ENCODE results near the gene HDAC8. TPM values are rescaled to one million over a fixed set of nuclear protein-coding genes. Genes with fewer than 3 reads are reported as not detected.

Gene HDAC8
- total RNA-seq, 4 donors from 2014 or later = 19.2 to 23.3 (median 22.0) TPM

- no peak for TF ChIP-seq POLR2AphosphoS5 (IDR thresholded peaks at IDR 0.05)
- no peaks in the 10 kb centered on the region for H3K27me3 ChIP-seq
- no peaks in the 10 kb centered on the region for H3K36me3 ChIP-seq
- no peak overlapping the region for H3K27ac ChIP-seq (replicated peaks in 1 of 4)
- no peaks in the 10 kb centered on the region for H3K9me3 ChIP-seq
- no peak overlapping the region for H3K4me3 ChIP-seq
- no peaks in the 10 kb centered on the region for H3K4me1 ChIP-seq
- intact Hi-C loops (cut with DNase I) = no loop called here
- 85% methylated on average over 4 of the region's 4 CpGs for WGBS
- DNase-seq (ENCODE audit: extremely low spot score) = no peak
These were observed 212.3 kb downstream of the HDAC8 start for GRCh38 chrX:72360326-72360725.

GRCh38 chrX:72358313-72358712 is 214.3 kb downstream of the HDAC8 start:
- Histone ChIP-seq H3K36me3 (no peaks in the 10 kb centered on the region), H3K27ac (replicated peaks in 1 of 4) (no peak overlapping the region), H3K4me1 (no peaks in the 10 kb centered on the region), H3K9me3 (no peaks in the 10 kb centered on the region), H3K4me3 (no peak overlapping the region), H3K27me3 (no peaks in the 10 kb centered on the region)
- TF ChIP-seq POLR2AphosphoS5 (IDR thresholded peaks at IDR 0.05) = no peak
- no peak for TF ChIP-seq EP300 (IDR thresholded peaks at IDR 0.05)
- TF ChIP-seq POLR2A (IDR thresholded peaks at IDR 0.05; ENCODE audit: low read depth) = no peak
- TF ChIP-seq CTCF (IDR thresholded peaks at IDR 0.05) = no peak
- no peak for DNase-seq (ENCODE audit: extremely low spot score)
- WGBS = 84% methylated on average over 4 of the region's 4 CpGs
- intact Hi-C loops (cut with DNase I) = no loop called here

GRCh38 chrX:72352786-72353185 is 219.9 kb downstream of the HDAC8 start:
- Histone ChIP-seq H3K4me3 (no peak overlapping the region), H3K27ac (replicated peaks in 1 of 4) (no peak overlapping the region), H3K4me1 (no peaks in the 10 kb centered on the region), H3K9me3 (no peaks in the 10 kb centered on the region), H3K27me3 (no peaks in the 10 kb centered on the region), H3K36me3 (peaks cover 0 to 17% (median 0%) of the 10 kb centered on the region in 4 donors)
- intact Hi-C loops (cut with DNase I) = no loop called here
- no peak for DNase-seq (ENCODE audit: extremely low spot score)
- 65% methylated on average over 3 of the region's 3 CpGs for WGBS
- TF ChIP-seq CTCF (IDR thresholded peaks at IDR 0.05) = no peak
- no peak for TF ChIP-seq POLR2AphosphoS5 (IDR thresholded peaks at IDR 0.05)
- TF ChIP-seq POLR2A (IDR thresholded peaks at IDR 0.05; ENCODE audit: low read depth) = no peak

- peaks cover 0 to 17% (median 0%) of the 10 kb centered on the region in 4 donors for H3K36me3 ChIP-seq
- no peaks in the 10 kb centered on the region for H3K4me1 ChIP-seq
- TF ChIP-seq CTCF (IDR thresholded peaks at IDR 0.05) (no peak), POLR2A (IDR thresholded peaks at IDR 0.05; ENCODE audit: low read depth) (no peak), POLR2AphosphoS5 (IDR thresholded peaks at IDR 0.05) (no peak), EP300 (IDR thresholded peaks at IDR 0.05) (no peak)
- DNase-seq (ENCODE audit: extremely low spot score) = no peak
- intact Hi-C loops (cut with DNase I) = no loop called here
- no peak overlapping the region for H3K4me3 ChIP-seq
- H3K27me3 ChIP-seq = no peaks in the 10 kb centered on the region
- WGBS = 71% methylated on average over 8 of the region's 8 CpGs
- no peaks in the 10 kb centered on the region for H3K9me3 ChIP-seq
- no peak overlapping the region for H3K27ac ChIP-seq (replicated peaks in 1 of 4)
These were observed 220.9 kb downstream of the HDAC8 start for GRCh38 chrX:72351606-72352334.

- no peak for TF ChIP-seq POLR2A (IDR thresholded peaks at IDR 0.05; ENCODE audit: low read depth)
- no peak for TF ChIP-seq CTCF (IDR thresholded peaks at IDR 0.05)
- TF ChIP-seq POLR2AphosphoS5 (IDR thresholded peaks at IDR 0.05) = no peak
- no peak for TF ChIP-seq EP300 (IDR thresholded peaks at IDR 0.05)
- Histone ChIP-seq H3K4me3 (no peak overlapping the region), H3K4me1 (no peaks in the 10 kb centered on the region), H3K27ac (replicated peaks in 1 of 4) (no peak overlapping the region), H3K36me3 (peaks cover 0 to 17% (median 0%) of the 10 kb centered on the region in 4 donors), H3K27me3 (no peaks in the 10 kb centered on the region), H3K9me3 (no peaks in the 10 kb centered on the region)
- DNase-seq (ENCODE audit: extremely low spot score) = no peak
- intact Hi-C loops (cut with DNase I) = no loop called here
- 65% methylated on average over 3 of the region's 3 CpGs for WGBS
These were observed 223.5 kb downstream of the HDAC8 start for GRCh38 chrX:72349190-72349589.
